Heart right ventricle (tissue), 16 donors: Measurements from ENCODE around the gene MPV17L2. TPM values are rescaled to one million over a fixed set of nuclear protein-coding genes. Genes with fewer than 3 reads are reported as not detected.

Source experiments
- ATAC-seq, 8 donors: fragments of 200-7000 bp; cut with Tn5 transposase; one replicate each; pipeline ENCODE4 v1.9.1; 2020; ENCODE audit warnings: mild to moderate bottlenecking in 8 of 8, moderate library complexity in 8 of 8, moderate number of reproducible peaks in 1 of 8
- DNase-seq, 2 donors: peaks; one replicate each; pipeline ENCODE4 v3.0.0-alpha.2; 2020
- H3K27ac ChIP-seq, 10 donors: fragments of 200-600 bp; sonication (generic) in 2 of 10; one replicate each; pipeline versions ENCODE4 v1.5.0 to v1.8.0; 2020 to 2022; ENCODE audit warnings: mild to moderate bottlenecking in 3 of 10
- H3K27me3 ChIP-seq, 7 donors: fragments of 200-600 bp; one replicate each; pipeline ENCODE4 v1.8.0; 2021 to 2022; ENCODE audit warnings: mild to moderate bottlenecking in 2 of 7
- H3K36me3 ChIP-seq, 9 donors: fragments of 200-600 bp; sonication (generic) in 1 of 9; one replicate each; pipeline versions ENCODE4 v1.5.0 to v1.8.0; 2020 to 2022; ENCODE audit warnings: mild to moderate bottlenecking in 2 of 9
- H3K4me1 ChIP-seq, 9 donors: fragments of 200-600 bp; sonication (generic) in 1 of 9; one replicate each; pipeline versions ENCODE4 v1.5.0 to v1.8.0; 2020 to 2022; ENCODE audit warnings: mild to moderate bottlenecking in 4 of 9
- H3K4me3 ChIP-seq, 10 donors: fragments of 200-600 bp; sonication (generic) in 2 of 10; one replicate each; pipeline versions ENCODE4 v1.5.0 to v1.8.0; 2020 to 2022; ENCODE audit warnings: mild to moderate bottlenecking in 7 of 10, moderate library complexity in 2 of 10
- H3K9me3 ChIP-seq, 11 donors: fragments of 200-600 bp in 10 of 11; sonication (generic) in 2 of 11; one replicate each; pipeline versions ENCODE4 v1.5.0 to v1.8.0; 2013 to 2022; ENCODE audit warnings: mild to moderate bottlenecking in 2 of 11, control low read depth in 1 of 11, moderate library complexity in 1 of 11
- CTCF ChIP-seq, 9 donors: fragments of 200-600 bp; sonication (generic) in 2 of 9; IDR thresholded peaks; one replicate each; pipeline versions ENCODE4 v1.5.0 to v1.8.0; 2021 to 2022; ENCODE audit warnings: antibody characterized with exemption in 9 of 9, mild to moderate bottlenecking in 5 of 9, moderate library complexity in 1 of 9
- WGBS, 2 donors: extraction: QIAGEN DNeasy Blood & Tissue Kit; methylation state at CpG; one replicate each; pipeline ENCODE4 v1.1.7; 2013; ENCODE audit warnings: inconsistent platforms in 1 of 2; 5-methylcytosine and 5-hydroxymethylcytosine counted together
- intact Hi-C, 10 donors: fragments of 100-400 bp; cut with DNase I; formaldehyde crosslinking; loops; one replicate each; pipeline versions ENCODE4 v1.11.1 to v1.14.2; 2022
- polyA plus RNA-seq, 2 donors: library from polyadenylated mRNA; stranded (reverse); fragments of 200-250 nt; gene quantifications; one replicate each; pipeline ENCODE4 v1.2.3, GENCODE V29; 2013
- total RNA-seq, 10 donors: library from RNA; stranded (reverse); fragmentation: NEBNext Ultra II Directional in 3 of 10; extraction: Animal tissue kit (Norgen Biotek cat#: 25700) in 3 of 10; gene quantifications; one replicate each; pipeline versions ENCODE4 v1.2.1 to v1.2.4, GENCODE V29; 2021 to 2023
- donor health status: Arrhythmogenic right ventricular cardiomyopathy.
- donor health status: ischemic (EF 13 %, LVEDD 7.1; RV severe dilation, severe dysfunction).
- donor health status: healthy with polysubstance abuse.
- donor health status: DM: no; HTN: yes; CAD: no.
- donor health status: DM: no; HTN: no; CAD: no.
- donor health status: ischemic (EF 25% LVEDD 6.9; RV normal size, moderate dysfunction).
- donor health status: ischemic (EF 25% LVEDD 5.7; RV mildly dilated, moderate dysfunction).
- donor health status: healthy.
- donor health status: DM: yes; HTN: yes; CAD: no.
- donor health status: Ischemic cardiomyopathy.
- donor health status: ischemic (EF 35%, LVEDD 5.7; RV mildly dilated, moderate dysfunction).
- donor health status: nonischemic (EF 11% LVEDD 7.7; RV severe dilation, severe dysfunction).
- donor health status: DM: yes; HTN: yes; CAD: no.
- donor health status: PGD.
- donor health status: ischemic (EF 29% LVEDD 5.4; RV normal size, mild dysfunction).
- donor health status: nonischemic (EF 23%, LVEDD 6.1; RV moderate dilation, normal function).

The MPV17L2 gene
- total and polyA plus RNA-seq, 12 donors: 10.6 to 61.9 (median 14.7) TPM

- TF ChIP-seq CTCF (IDR thresholded peaks at IDR 0.05): no peak
- DNase-seq (peak; percentile 43 to 80), ATAC-seq (peak; percentile 6 to 58 (median 29))
- H3K9me3 ChIP-seq: no peaks in the 10 kb centered on the region
- peaks cover 0 to 22% (median 8%) of the 10 kb centered on the region in 9 donors for H3K36me3 ChIP-seq
- peak overlapping the region; percentile 94 to 100 (median 97) for H3K27ac ChIP-seq
- 0 to 1% methylated on average over 22 of the region's 22 CpGs for WGBS, 2 donors
- peaks cover 11 to 35% (median 22%) of the 10 kb centered on the region in 9 donors for H3K4me1 ChIP-seq
- peaks cover 0 to 11% (median 2%) of the 10 kb centered on the region in 7 donors for H3K27me3 ChIP-seq
- peak overlapping the region; percentile 40 to 80 (median 65) for H3K4me3 ChIP-seq
- intact Hi-C loops: loop anchor here in 9 of 10 donors (1.0 to 10.0 kb wide), 13 partner anchors 12 to 210 kb away; partner anchors contain the start of genes LSM4 (in 3 of the 9), SSBP4 (in 3 of the 9), LRRC25 (in 1 of the 9) and PDE4C (in 1 of the 9)
These were observed 11.6 kb downstream of the MPV17L2 start for GRCh38 chr19:18204394-18205199.

- DNase-seq: peak; percentile 83 to 92
- intact Hi-C loops: loop anchor here in 9 of 10 donors (1.0 to 10.0 kb wide), 12 partner anchors 19 to 209 kb away; partner anchors contain the start of genes LSM4 (in 3 of the 9), SSBP4 (in 3 of the 9), LRRC25 (in 1 of the 9) and PDE4C (in 1 of the 9)
- H3K27me3 ChIP-seq: peaks cover 0 to 15% (median 5%) of the 10 kb centered on the region in 7 donors
- TF ChIP-seq CTCF (IDR thresholded peaks at IDR 0.05): no peak
- peaks cover 11 to 35% (median 22%) of the 10 kb centered on the region in 9 donors for H3K4me1 ChIP-seq
- H3K27ac ChIP-seq: peak overlapping the region; percentile 94 to 100 (median 97)
- ATAC-seq: peak; percentile 34 to 82 (median 58)
- H3K4me3 ChIP-seq: peak overlapping the region; percentile 40 to 80 (median 65)
- H3K9me3 ChIP-seq: no peaks in the 10 kb centered on the region
- H3K36me3 ChIP-seq: peaks cover 0 to 14% (median 1%) of the 10 kb centered on the region in 9 donors
- 10 to 13% methylated on average over 36 of the region's 36 CpGs for WGBS, 2 donors
These were observed 12.3 kb downstream of the MPV17L2 start for GRCh38 chr19:18205200-18205892.

GRCh38 chr19:18206018-18206417 lies 13.0 kb downstream of the MPV17L2 start:
- Histone ChIP-seq H3K27ac (peak overlapping the region; percentile 94 to 100 (median 97)), H3K9me3 (no peaks in the 10 kb centered on the region)

More at GRCh38 chr19:18206018-18206417, 13.0 kb downstream of the MPV17L2 start:
- Histone ChIP-seq H3K4me3 (peak overlapping the region in 6 of 10 donors; percentile 42 to 80 (median 71)), H3K27me3 (peaks cover 0 to 15% (median 5%) of the 10 kb centered on the region in 7 donors), H3K36me3 (peaks cover 0 to 11% (median 0%) of the 10 kb centered on the region in 9 donors), H3K4me1 (peaks cover 11 to 35% (median 22%) of the 10 kb centered on the region in 9 donors)
- DNase-seq (no peak), ATAC-seq (no peak)
- TF ChIP-seq CTCF (IDR thresholded peaks at IDR 0.05): no peak
- 82 to 86% methylated on average over 12 of the region's 12 CpGs for WGBS, 2 donors
- intact Hi-C loops: loop anchor here in 9 of 10 donors (5.0 to 10.0 kb wide), 8 partner anchors 46 to 209 kb away; partner anchors contain the start of genes SSBP4 (in 3 of the 9), LSM4 (in 2 of the 9) and LRRC25 (in 1 of the 9)
